T-helper 9 cell (primary cell): ENCODE data around the gene GPR152.
A peak's percentile ranks its signal among the peaks of the same experiment; 100 is the strongest.
"Not testable (repeated sequence)": the region's sequence is repeated elsewhere in the genome, so short reads cannot be mapped to it uniquely, and the experiment has no call there.

Experiments
- DNase-seq: peaks from one replicate; pipeline ENCODE4 v3.0.0-alpha.2; 2020

Gene GPR152

DNA sequence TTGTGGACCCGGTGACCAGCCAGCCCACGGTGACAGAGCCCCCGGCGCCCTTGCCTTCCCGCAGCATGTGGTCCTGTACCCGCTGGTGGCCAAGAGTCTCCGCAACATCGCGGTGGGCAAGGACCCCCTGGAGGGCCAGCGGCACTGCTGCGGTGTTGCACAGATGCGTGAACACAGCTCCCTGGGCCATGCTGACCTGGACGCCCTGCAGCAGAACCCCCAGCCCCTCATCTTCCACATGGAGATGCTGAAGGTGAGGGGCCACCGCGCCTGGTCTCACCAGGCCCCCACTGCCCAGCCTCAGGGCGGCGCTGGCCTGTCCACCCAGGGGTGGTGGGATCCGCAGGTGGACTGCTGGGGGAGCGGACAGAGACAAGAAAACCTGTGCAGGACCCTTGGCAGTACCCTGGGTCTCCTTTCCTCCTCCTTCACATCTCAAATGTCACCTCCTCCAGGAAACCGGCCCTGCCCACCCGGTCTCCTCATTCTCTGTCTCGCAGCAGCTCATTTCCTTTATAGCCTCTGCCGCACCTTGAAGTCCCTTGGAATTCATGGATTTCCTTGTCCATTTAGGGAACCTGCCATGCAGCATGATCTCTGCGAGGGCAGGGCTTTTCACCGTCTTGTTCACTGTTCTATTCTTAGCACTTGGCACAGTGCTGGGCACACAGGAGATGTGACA lies 36.8 kb upstream of the GPR152 start:
- DNase-seq = no peak

DNA sequence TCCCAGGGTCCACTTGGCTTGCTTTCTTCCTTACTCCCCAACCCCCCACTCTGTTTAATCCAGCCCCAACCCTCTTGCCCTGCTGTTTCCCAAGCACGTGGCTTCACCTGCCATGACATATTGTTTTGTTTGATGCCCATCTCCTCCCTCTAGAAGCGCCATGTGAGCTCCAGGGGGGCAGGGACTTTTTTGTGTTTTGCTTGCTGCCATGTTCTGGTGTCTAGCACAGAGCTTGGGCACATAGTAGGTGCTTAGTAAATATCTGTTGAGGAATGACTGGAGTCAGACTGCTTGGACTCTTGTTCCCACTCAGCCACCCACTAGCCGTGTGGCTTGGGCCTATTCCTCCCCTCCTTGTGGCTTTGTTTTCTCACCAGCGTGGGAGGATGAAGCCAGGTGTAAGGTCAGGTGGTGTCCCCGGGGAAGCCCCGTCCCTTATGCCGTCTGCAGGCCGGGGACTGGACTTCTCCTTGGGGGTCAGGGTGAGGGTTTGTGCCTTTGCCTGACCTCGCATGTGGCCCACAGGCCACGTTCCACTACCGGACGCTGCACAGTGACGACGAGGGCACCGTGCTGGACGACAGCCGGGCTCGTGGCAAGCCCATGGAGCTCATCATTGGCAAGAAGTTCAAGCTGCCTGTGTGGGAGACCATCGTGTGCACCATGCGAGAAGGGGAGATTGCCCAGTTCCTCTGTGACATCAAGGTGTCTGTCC lies 34.1 kb upstream of the GPR152 start:
- DNase-seq = no peak

DNA sequence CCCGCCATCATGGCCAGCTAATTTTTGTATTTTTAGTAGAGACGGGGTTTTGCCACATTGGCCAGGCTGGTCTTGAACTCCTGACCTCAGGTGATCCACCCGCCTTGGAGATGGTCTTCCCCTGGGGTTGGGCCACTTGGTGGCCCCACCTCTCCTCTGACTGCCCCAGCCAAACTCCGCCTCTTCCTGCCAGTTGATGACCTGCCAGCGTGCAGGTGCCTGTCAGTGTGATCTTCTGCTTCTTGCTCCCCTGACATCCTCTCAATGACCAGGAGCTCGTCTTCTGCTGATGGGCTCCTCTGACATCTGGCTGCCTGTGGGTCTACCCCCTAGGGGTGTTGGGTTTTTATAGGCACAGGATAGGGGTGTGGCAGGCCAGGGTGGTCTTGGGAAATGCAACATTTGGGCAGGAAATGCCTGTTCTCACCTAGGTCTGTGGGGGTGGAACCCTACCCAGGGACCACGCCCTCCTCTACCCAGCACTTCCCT lies 33.4 kb upstream of the GPR152 start:
- not testable (repeated sequence) for DNase-seq

DNA sequence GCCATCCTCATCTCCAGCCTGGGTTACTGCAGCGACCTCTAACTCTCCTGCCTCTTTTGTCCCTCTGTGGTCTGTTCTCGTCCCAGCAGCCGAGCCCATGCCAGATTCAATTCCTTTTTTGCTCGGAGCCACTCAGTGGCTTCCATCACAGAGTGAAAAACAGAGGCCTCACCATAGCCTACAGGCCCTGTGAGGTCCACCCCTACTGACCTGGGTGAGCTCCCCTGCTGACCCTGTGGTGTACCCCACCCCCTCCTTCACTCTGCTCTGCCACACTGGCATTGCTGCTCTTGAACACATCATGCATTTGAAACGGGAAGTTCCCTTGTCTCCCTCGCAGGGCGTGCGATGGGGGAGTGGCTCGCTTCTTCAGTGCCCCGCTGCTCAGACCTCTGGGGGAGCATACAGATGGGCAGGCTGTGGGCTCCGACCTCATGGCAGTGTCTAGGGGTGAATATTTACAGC lies 32.4 kb upstream of the GPR152 start:
- DNase-seq = peak; percentile 52

- DNase-seq = no peak
Measured at GRCh38 chr11:67483831-67484665, 31.5 kb upstream of the GPR152 start.

- peak; percentile 95 for DNase-seq
Measured at GRCh38 chr11:67482827-67483798, 30.6 kb upstream of the GPR152 start, which contains the start of gene AIP. Gene AIP (plus strand): TSS chr11:67483026. CDS start chr11:67483159, 133 bp downstream.

- no peak for DNase-seq
Measured at GRCh38 chr11:67482275-67482826, 29.8 kb upstream of the GPR152 start.

DNA sequence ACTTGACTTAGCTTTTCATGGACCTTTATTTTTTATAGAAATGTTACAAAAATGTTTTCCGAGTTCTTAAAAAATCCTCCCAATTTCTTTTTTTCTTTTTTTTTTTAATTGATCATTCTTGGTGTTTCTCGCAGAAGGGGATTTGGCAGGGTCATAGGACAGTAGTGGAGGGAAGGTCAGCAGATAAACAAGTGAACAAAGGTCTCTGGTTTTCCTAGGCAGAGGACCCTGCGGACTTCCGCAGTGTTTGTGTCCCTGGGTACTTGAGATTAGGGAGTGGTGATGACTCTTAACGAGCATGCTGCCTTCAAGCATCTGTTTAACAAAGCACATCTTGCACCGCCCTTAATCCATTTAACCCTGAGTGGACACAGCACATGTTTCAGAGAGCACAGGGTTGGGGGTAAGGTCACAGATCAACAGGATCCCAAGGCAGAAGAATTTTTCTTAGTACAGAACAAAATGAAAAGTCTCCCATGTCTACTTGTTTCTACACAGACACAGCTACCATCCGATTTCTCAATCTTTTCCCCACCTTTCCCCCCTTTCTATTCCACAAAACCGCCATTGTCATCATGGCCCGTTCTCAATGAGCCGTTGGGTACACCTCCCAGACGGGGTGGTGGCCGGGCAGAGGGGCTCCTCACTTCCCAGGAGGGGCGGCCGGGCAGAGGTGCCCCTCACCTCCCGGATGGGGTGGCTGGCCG lies 25.0 kb upstream of the GPR152 start:
- not testable (repeated sequence) for DNase-seq

DNA sequence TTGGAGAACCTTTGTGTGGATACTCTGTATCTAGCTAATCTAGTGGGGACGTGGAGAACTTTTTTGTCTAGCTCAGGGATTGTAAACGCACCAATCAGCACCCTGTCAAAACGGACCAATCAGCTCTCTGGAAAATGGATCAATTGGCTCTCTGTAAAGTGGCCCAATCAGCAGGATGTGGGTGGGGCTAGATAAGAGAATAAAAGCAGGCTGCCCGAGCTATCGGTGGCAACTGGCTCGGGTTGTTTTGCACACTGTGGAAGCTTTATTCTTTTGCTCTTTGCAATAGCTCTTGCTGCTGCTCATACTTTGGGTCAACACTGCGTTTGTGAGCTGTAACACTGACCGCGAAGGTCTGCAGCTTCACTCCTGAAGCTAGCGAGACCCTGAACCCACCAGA lies 24.2 kb upstream of the GPR152 start:
- not testable (repeated sequence) for DNase-seq

DNA sequence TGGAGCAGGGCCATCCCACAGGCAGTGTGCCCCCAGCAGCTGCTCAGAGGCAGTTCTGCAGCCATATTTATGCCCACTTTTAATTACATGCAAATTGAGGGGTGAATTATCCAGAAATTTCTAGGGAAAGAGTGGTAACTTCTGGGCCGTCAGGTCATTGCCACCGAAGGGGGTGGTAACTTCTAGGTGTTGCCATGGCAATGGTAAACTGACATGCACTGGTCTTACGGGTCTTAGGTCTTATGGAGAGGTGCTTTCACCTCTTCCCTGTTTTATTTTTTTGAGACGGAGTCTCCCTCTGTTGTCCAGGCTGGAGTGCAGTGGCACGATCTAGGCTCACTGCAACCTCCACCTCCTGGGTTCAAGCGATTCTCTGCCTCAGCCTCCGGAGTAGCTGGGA lies 20.4 kb upstream of the GPR152 start:
- no peak for DNase-seq

DNA sequence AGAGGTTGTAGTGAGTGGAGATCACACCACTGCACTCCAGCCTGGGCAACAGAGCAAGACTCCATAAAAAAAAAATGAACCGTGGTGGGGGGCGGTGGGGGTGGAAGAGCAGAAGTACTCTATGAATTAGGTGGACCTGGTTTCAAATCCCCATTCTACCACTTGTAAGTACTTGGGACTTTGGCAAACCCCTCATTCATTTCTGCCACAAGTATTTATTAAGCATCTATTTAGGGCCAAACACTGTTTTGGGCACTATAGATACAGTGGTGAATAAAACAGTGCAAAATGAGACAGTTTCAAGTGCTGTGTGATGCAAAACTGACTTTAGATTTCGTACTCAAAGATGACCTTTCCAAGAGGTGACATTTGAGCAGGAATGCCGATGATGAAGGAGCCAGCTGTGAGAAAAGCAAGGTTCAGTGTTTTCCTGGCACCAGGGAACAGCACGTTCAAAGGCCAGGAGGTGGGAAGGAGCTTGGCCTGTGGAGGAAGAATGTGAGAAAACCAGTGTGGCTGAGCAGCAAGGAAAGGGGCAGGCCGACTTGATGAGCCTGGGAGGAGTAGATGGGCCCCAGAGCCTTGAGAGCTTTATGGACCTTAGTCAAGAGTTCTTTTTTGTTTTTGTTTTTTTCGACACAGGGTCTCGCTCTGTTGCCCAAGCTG lies 17.9 kb upstream of the GPR152 start:
- DNase-seq = no peak

DNA sequence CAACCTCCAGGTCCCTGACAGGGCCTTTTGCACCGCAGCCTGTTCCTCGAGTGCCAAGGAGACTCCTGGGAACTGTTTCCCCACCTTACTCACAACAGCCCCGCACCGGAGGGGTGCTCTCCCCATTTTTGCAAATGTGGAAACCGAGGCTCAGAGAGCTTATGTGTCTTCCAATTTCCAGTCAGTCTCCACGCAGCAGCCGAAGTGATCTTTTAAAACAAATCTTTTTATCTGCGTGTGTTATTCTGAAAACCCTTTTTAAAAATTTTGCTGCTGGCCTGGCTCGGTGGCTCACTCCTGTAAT lies 16.9 kb upstream of the GPR152 start:
- no peak for DNase-seq

DNA sequence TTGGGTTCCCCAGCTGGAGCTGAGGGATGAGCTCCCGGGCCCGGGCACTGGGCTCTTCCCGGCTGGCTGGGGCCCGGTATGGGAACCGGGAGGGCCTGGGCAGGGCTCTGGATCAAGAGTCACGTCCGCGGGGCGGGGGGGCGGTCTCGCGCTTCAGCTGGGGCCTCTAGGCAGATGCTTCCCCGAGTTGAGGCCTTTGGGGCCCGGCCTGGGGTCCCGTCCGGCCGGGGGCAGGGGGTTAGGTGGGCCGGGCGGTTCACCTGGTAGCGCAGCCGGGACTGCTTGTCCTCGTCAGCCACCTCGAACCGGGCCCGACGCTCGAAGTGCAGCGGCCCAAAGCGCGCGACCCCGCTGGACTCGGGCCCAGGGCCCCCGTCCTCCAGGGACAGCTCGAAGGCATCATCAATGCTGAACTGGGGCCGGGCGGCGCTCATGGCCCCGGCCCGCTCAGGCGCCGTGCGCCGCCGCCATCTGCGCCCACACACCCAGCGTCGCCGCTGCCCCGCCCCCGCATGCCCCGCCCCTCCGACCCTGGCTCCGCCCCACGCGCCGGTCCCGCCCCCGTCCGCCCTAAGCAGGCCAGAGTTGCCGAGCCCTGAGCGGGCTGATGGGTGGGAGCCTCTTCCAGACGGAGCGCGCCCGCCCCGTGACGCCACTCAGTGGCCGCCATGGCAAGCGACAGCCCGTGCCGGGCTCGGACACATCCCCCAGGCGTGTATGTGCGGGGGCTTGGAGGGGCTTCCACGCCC lies 16.4 kb upstream of the GPR152 start, which contains the start of gene TMEM134:
Gene TMEM134, minus strand, starts transcription at position 493 of the 749 bp plus-strand sequence. Its CDS starts 59 bp downstream, at position 434.
- DNase-seq = peak; percentile 94

DNA sequence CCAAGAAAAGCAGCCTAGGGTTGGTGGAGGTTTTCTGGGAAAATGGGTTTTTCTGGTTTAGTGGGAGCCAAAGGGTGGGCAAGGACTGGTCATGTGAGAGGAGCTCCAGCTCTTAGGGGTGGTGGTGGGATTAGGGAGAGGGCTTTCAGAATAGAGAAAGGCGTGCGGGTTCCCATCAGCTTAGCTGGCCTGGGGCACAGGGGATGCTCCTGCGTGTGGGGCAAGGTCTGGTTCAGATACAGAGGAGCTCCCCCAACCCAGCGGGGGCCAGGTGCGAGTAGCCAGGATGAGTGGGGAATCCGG lies 15.9 kb upstream of the GPR152 start:
- no peak for DNase-seq

GRCh38 chr11:67468056-67468455 lies 15.5 kb upstream of the GPR152 start:
- DNase-seq = no peak

GRCh38 chr11:67466962-67467771 lies 14.6 kb upstream of the GPR152 start:
- no peak for DNase-seq

- no peak for DNase-seq
Measured at GRCh38 chr11:67466367-67466766, 13.8 kb upstream of the GPR152 start.

- DNase-seq = not testable (repeated sequence)
Measured at GRCh38 chr11:67465530-67465929, 13.0 kb upstream of the GPR152 start.

DNA sequence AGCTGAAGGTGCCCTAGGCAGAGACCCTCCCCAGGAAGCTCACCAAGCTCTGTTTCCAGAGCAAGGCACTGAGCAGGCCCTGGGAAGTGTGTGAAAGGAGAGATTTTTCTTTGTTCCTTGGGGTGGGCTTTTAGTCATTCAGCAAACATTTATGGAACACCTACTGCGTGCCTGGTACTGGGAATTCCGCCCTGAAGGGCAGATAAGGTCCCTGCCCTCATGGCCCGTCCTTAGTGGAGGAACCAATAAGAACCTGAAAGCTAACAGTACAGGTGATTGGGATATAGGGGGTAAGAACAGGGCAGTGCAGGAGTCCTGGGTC lies 12.6 kb upstream of the GPR152 start:
- no peak for DNase-seq
